GM23338 (cell line): Measurements from ENCODE around the gene FILIP1L. TPM values are rescaled to one million over a fixed set of nuclear protein-coding genes. Genes with fewer than 3 reads are reported as not detected.

Experiments
- ATAC-seq: fragments of 200-7000 bp; cut with Tn5 transposase; 3 replicates; pipeline ENCODE4 v1.9.1; 2020
- DNase-seq: peaks from one replicate; pipeline ENCODE4 v3.0.0-alpha.2; 2015; ENCODE audit warnings: low spot score
- H2AFZ ChIP-seq: fragments of 200-600 bp; sonication (generic); 2 replicates; pipeline ENCODE4 v1.8.0; 2016; ENCODE audit warnings: antibody characterized with exemption, mild to moderate bottlenecking, moderate library complexity
- H3F3A ChIP-seq: fragments of 200-600 bp; sonication (generic); replicated peaks from 2 replicates; pipeline ENCODE4 v1.8.0; 2017; ENCODE audit warnings: antibody characterized with exemption, mixed run types, low read depth
- H3K27ac ChIP-seq: fragments of 200-600 bp; sonication (generic); 2 replicates; pipeline ENCODE4 v1.6.1; 2016; ENCODE audit warnings: low read depth
- H3K27me3 ChIP-seq: fragments of 200-600 bp; sonication (generic); 2 replicates; pipeline ENCODE4 v1.8.0; 2016; ENCODE audit warnings: mild to moderate bottlenecking, mixed run types, moderate library complexity; ENCODE audit not compliant: insufficient read depth
- H3K36me3 ChIP-seq: fragments of 200-600 bp; sonication (generic); 2 replicates; pipeline ENCODE4 v1.8.0; 2016; ENCODE audit warnings: mild to moderate bottlenecking; ENCODE audit not compliant: insufficient read depth
- H3K4me1 ChIP-seq: fragments of 200-600 bp; sonication (generic); 2 replicates; pipeline ENCODE4 v1.8.0; 2016; ENCODE audit warnings: mild to moderate bottlenecking, moderate library complexity; ENCODE audit not compliant: insufficient read depth
- H3K4me2 ChIP-seq: fragments of 200-600 bp; sonication (generic); 2 replicates; pipeline ENCODE4 v1.7.1; 2017; ENCODE audit warnings: mixed run types
- H3K4me3 ChIP-seq: fragments of 200-600 bp; sonication (generic); 2 replicates; pipeline ENCODE4 v1.6.1; 2016; ENCODE audit warnings: mixed run types
- H3K79me2 ChIP-seq: fragments of 200-600 bp; sonication (generic); replicated peaks from 2 replicates; pipeline ENCODE4 v1.8.0; 2017; ENCODE audit warnings: mild to moderate bottlenecking; ENCODE audit not compliant: insufficient read depth
- H3K9me2 ChIP-seq: fragments of 200-600 bp; sonication (generic); 2 replicates; pipeline ENCODE4 v1.8.0; 2017; ENCODE audit not compliant: insufficient read depth
- H4K20me1 ChIP-seq: fragments of 200-600 bp; sonication (generic); replicated peaks from 2 replicates; pipeline ENCODE4 v1.8.0; 2017; ENCODE audit warnings: mild to moderate bottlenecking; ENCODE audit not compliant: insufficient read depth
- H3K27ac Mint-ChIP-seq: 2 replicates; pipeline ENCODE4 v1.8.0; 2020; ENCODE audit warnings: inconsistent platforms, mild to moderate bottlenecking, moderate library complexity, mixed read lengths
- H3K27me3 Mint-ChIP-seq: 3 replicates; pipeline ENCODE4 v1.8.0; 2022; ENCODE audit warnings: low read depth, mild to moderate bottlenecking, moderate library complexity, mixed read lengths, inconsistent platforms; ENCODE audit not compliant: insufficient read depth, poor library complexity
- H3K36me3 Mint-ChIP-seq: 3 replicates; pipeline ENCODE4 v1.8.0; 2021; ENCODE audit warnings: low read depth, mild to moderate bottlenecking, inconsistent platforms, moderate library complexity, mixed read lengths
- H3K4me1 Mint-ChIP-seq: 3 replicates; pipeline ENCODE4 v1.8.0; 2020; ENCODE audit warnings: mild to moderate bottlenecking, inconsistent platforms, mixed read lengths
- H3K4me3 Mint-ChIP-seq: 3 replicates; pipeline ENCODE4 v1.8.0; 2021; ENCODE audit warnings: moderate library complexity, mild to moderate bottlenecking, inconsistent platforms, mixed read lengths
- H3K9me3 Mint-ChIP-seq: 3 replicates; pipeline ENCODE4 v1.8.0; 2020; ENCODE audit warnings: moderate library complexity, mild to moderate bottlenecking, inconsistent platforms, mixed read lengths
- CREB1 ChIP-seq: fragments of 250-450 bp; sonication (Bioruptor Pico); IDR thresholded peaks from 2 replicates; pipeline ENCODE4 v1.5.0; 2020; ENCODE audit warnings: low read depth, mild to moderate bottlenecking, moderate library complexity
- EZH2 ChIP-seq: fragments of 200-600 bp; sonication (generic); IDR thresholded peaks from one replicate; pipeline ENCODE4 v1.8.0; 2017; ENCODE audit warnings: antibody characterized with exemption, mild to moderate bottlenecking, low read depth; ENCODE audit not compliant: unreplicated experiment
- EZH2phosphoT487 ChIP-seq: fragments of 200-600 bp; sonication (generic); IDR thresholded peaks from one replicate; pipeline ENCODE4 v1.8.1; 2018; ENCODE audit warnings: antibody characterized with exemption; ENCODE audit not compliant: unreplicated experiment
- JUNB ChIP-seq: IDR thresholded peaks from one replicate; pipeline ENCODE4 v1.6.1; 2016; ENCODE audit warnings: antibody characterized with exemption; ENCODE audit not compliant: unreplicated experiment
- POLR2AphosphoS5 ChIP-seq: IDR thresholded peaks from 2 replicates; pipeline ENCODE4 v1.6.1; 2016; ENCODE audit warnings: antibody characterized with exemption, low read depth
- STAT1 ChIP-seq: IDR thresholded peaks from one replicate; pipeline ENCODE4 v1.6.1; 2016; ENCODE audit warnings: antibody characterized with exemption; ENCODE audit not compliant: unreplicated experiment
- ZNF114 ChIP-seq: fragments of 250-450 bp; sonication (Bioruptor Pico); IDR thresholded peaks from 2 replicates; pipeline ENCODE4 v1.5.0; 2020; ENCODE audit warnings: mild to moderate bottlenecking, moderate library complexity
- ZNF331 ChIP-seq: fragments of 250-450 bp; sonication (Bioruptor Pico); IDR thresholded peaks from 2 replicates; pipeline ENCODE4 v1.5.0; 2020; ENCODE audit warnings: low read depth, mild to moderate bottlenecking, moderate library complexity
- polyA plus RNA-seq: library from polyadenylated mRNA; unstranded; fragments of >200 nt; fragmentation: Nextera tagmentation; extraction: Ambion mirVana; gene quantifications from 2 replicates; pipeline ENCODE4 v1.2.1, GENCODE V29; 2016
- total RNA-seq: library from RNA; depleted of rRNA; stranded (reverse); fragments of >200 nt; shearing (Covaris generic); gene quantifications from 2 replicates; pipeline ENCODE4 v1.2.3, GENCODE V29; 2014
- TF ChIP-seq, protein P1 (sequence below): fragments of 250-450 bp; sonication (Bioruptor Pico); IDR thresholded peaks from 2 replicates; pipeline ENCODE4 v1.5.0; 2020; ENCODE audit warnings: mild to moderate bottlenecking, moderate library complexity
- TF ChIP-seq, protein P2 (sequence below), 2 experiments: fragments of 200-600 bp in 1 of 2; sonication (generic) in 1 of 2; conservative IDR thresholded peaks; 2 replicates each; pipeline versions ENCODE4 v1.5.1 to v1.6.1; 2016 to 2017; ENCODE audit warnings: antibody characterized with exemption in 2 of 2, low read depth in 2 of 2, mild to moderate bottlenecking in 2 of 2, moderate library complexity in 1 of 2

FILIP1L gene
- total and polyA plus RNA-seq, 2 experiments from 2014 or later = 1.6 TPM; not detected in 1

DNA sequence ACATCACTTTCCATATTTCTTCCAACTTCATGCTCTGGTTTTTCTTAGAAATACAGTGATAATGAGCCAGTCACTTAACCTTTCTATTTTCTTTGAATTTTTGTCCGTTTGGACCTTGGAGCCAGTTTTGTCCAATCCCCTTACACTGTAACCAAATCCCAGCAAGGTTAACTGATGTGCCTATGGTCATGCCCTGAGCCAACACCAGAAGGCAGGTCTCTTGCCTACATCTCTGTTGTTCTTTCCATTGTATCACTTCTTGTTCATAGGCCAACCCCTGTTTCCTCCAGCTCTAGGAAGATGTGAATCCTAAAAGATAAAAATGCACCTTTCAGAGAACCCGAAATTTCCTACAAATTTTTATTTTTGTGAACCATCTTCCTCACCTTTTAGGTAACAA lies 174.0 kb downstream of the FILIP1L start (continued):
- TF ChIP-seq, protein P1, sequence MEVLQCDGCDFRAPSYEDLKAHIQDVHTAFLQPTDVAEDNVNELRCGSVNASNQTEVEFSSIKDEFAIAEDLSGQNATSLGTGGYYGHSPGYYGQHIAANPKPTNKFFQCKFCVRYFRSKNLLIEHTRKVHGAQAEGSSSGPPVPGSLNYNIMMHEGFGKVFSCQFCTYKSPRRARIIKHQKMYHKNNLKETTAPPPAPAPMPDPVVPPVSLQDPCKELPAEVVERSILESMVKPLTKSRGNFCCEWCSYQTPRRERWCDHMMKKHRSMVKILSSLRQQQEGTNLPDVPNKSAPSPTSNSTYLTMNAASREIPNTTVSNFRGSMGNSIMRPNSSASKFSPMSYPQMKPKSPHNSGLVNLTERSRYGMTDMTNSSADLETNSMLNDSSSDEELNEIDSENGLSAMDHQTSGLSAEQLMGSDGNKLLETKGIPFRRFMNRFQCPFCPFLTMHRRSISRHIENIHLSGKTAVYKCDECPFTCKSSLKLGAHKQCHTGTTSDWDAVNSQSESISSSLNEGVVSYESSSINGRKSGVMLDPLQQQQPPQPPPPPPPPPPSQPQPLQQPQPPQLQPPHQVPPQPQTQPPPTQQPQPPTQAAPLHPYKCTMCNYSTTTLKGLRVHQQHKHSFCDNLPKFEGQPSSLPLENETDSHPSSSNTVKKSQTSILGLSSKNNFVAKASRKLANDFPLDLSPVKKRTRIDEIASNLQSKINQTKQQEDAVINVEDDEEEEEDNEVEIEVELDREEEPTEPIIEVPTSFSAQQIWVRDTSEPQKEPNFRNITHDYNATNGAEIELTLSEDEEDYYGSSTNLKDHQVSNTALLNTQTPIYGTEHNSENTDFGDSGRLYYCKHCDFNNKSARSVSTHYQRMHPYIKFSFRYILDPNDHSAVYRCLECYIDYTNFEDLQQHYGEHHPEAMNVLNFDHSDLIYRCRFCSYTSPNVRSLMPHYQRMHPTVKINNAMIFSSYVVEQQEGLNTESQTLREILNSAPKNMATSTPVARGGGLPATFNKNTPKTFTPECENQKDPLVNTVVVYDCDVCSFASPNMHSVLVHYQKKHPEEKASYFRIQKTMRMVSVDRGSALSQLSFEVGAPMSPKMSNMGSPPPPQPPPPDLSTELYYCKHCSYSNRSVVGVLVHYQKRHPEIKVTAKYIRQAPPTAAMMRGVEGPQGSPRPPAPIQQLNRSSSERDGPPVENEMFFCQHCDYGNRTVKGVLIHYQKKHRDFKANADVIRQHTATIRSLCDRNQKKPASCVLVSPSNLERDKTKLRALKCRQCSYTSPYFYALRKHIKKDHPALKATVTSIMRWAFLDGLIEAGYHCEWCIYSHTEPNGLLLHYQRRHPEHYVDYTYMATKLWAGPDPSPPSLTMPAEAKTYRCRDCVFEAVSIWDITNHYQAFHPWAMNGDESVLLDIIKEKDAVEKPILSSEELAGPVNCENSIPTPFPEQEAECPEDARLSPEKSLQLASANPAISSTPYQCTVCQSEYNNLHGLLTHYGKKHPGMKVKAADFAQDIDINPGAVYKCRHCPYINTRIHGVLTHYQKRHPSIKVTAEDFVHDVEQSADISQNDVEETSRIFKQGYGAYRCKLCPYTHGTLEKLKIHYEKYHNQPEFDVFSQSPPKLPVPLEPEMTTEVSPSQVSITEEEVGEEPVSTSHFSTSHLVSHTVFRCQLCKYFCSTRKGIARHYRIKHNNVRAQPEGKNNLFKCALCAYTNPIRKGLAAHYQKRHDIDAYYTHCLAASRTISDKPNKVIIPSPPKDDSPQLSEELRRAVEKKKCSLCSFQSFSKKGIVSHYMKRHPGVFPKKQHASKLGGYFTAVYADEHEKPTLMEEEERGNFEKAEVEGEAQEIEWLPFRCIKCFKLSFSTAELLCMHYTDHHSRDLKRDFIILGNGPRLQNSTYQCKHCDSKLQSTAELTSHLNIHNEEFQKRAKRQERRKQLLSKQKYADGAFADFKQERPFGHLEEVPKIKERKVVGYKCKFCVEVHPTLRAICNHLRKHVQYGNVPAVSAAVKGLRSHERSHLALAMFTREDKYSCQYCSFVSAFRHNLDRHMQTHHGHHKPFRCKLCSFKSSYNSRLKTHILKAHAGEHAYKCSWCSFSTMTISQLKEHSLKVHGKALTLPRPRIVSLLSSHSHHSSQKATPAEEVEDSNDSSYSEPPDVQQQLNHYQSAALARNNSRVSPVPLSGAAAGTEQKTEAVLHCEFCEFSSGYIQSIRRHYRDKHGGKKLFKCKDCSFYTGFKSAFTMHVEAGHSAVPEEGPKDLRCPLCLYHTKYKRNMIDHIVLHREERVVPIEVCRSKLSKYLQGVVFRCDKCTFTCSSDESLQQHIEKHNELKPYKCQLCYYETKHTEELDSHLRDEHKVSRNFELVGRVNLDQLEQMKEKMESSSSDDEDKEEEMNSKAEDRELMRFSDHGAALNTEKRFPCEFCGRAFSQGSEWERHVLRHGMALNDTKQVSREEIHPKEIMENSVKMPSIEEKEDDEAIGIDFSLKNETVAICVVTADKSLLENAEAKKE = no peak
- no peak for TF ChIP-seq ZNF114 (CRISPR knock-in tag)
- no peak for TF ChIP-seq ZNF331 (CRISPR knock-in tag)
- no peak for TF ChIP-seq STAT1

DNA sequence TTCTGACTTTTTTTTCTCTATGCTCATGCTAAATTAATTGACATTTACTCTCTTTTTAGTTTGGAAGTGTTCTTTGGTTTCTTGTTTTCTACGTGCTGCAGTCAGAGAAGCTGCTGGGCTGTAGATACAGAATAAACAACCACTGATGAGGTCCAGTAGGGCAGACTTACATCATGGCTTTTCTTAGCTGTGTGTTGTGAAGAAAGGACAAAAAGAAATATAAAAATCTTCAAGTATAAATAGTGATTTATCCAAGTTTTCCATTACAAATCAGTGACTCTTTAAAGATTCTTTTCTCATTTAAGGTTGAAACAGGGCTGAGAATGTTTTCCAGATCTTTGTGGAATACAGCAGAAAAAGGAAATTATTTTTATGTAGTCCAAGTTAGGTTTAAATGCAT lies 174.4 kb downstream of the FILIP1L start:
- Histone ChIP-seq H2AFZ (no peak overlapping the region), H3K4me3 (no peak overlapping the region), H3K79me2 (no peaks in the 10 kb centered on the region; the same call in 1 of the 2 replicates), H3K9me2 (no peaks in the 10 kb centered on the region), H3K36me3 (no peaks in the 10 kb centered on the region), H3K4me1 (peaks cover 6% of the 10 kb centered on the region), H3K4me2 (no peak overlapping the region), H3F3A (no peaks in the 10 kb centered on the region), H4K20me1 (no peaks in the 10 kb centered on the region), H3K27ac (no peak overlapping the region), H3K27me3 (no peaks in the 10 kb centered on the region)
- H3K27me3 Mint-ChIP-seq = no peaks in the 10 kb centered on the region
- no peak for ATAC-seq
- no peak overlapping the region for H3K4me3 Mint-ChIP-seq
- H3K36me3 Mint-ChIP-seq = no peaks in the 10 kb centered on the region
- peaks cover 19% of the 10 kb centered on the region for H3K4me1 Mint-ChIP-seq
- H3K27ac Mint-ChIP-seq = no peak overlapping the region
- H3K9me3 Mint-ChIP-seq = no peaks in the 10 kb centered on the region
- no peak for DNase-seq
- TF ChIP-seq, protein P2, sequence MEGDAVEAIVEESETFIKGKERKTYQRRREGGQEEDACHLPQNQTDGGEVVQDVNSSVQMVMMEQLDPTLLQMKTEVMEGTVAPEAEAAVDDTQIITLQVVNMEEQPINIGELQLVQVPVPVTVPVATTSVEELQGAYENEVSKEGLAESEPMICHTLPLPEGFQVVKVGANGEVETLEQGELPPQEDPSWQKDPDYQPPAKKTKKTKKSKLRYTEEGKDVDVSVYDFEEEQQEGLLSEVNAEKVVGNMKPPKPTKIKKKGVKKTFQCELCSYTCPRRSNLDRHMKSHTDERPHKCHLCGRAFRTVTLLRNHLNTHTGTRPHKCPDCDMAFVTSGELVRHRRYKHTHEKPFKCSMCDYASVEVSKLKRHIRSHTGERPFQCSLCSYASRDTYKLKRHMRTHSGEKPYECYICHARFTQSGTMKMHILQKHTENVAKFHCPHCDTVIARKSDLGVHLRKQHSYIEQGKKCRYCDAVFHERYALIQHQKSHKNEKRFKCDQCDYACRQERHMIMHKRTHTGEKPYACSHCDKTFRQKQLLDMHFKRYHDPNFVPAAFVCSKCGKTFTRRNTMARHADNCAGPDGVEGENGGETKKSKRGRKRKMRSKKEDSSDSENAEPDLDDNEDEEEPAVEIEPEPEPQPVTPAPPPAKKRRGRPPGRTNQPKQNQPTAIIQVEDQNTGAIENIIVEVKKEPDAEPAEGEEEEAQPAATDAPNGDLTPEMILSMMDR (conservative IDR thresholded peaks at IDR 0.05; ENCODE audit: low read depth in 2 of 2) = no peak
- TF ChIP-seq POLR2AphosphoS5 (no peak), EZH2phosphoT487 (no peak), CREB1 (CRISPR knock-in tag) (no peak), ZNF114 (CRISPR knock-in tag) (no peak), ZNF331 (CRISPR knock-in tag) (no peak), EZH2 (no peak), JUNB (no peak)
